ENCODE measurements around the gene ITIH6. TPM values are rescaled to one million over a fixed set of nuclear protein-coding genes. Genes with fewer than 3 reads are reported as not detected.
A peak's percentile ranks its signal among the peaks of the same experiment; 100 is the strongest.

ITIH6 gene
- total RNA-seq, 2 experiments from 2014 or later = not detected

GRCh38 chrX:54711735-54712134, 86.3 kb downstream of the ITIH6 start:
- TF ChIP-seq EZH2phosphoT487 (IDR thresholded peaks at IDR 0.05; ENCODE audit: borderline replicate concordance, low read depth, low read length) (no peak), CTCF (conservative IDR thresholded peaks at IDR 0.05; ENCODE audit: low read length) (no peak)
- ChIA-PET CTCF (ENCODE audit: unreplicated experiment) (no interaction called here), POLR2A (no interaction called here)
- H3K4me3 ChIP-seq (ENCODE audit: low read depth, low read length, poor library complexity, severe bottlenecking) = no peak overlapping the region
- intact Hi-C loops (cut with micrococcal nuclease; ENCODE audit: unreplicated experiment) = no loop called here
- H3K4me1 ChIP-seq (ENCODE audit: insufficient read depth, low read length, poor library complexity, severe bottlenecking) = no peaks in the 10 kb centered on the region
- H3K79me2 ChIP-seq (ENCODE audit: insufficient read depth, low read depth, low read length) = no peaks in the 10 kb centered on the region
- H3K9me3 ChIP-seq (ENCODE audit: low read length) = no peaks in the 10 kb centered on the region
- no TSS peak for BruUV-seq (replicated peaks)
- no peaks in the 10 kb centered on the region for H4K20me1 ChIP-seq (ENCODE audit: insufficient read depth, low read length)
- H3K27ac ChIP-seq (ENCODE audit: low read depth, low read length, poor library complexity, severe bottlenecking) = no peak overlapping the region
- no peak overlapping the region for H3K4me2 ChIP-seq (ENCODE audit: low read length)
- H2AFZ ChIP-seq (ENCODE audit: low read length) = no peak overlapping the region
- no peaks in the 10 kb centered on the region for H3K9me2 ChIP-seq (ENCODE audit: insufficient read depth, low read length)
- DNase-seq (ENCODE audit: low spot score) = no peak
- no peaks in the 10 kb centered on the region for H3K36me3 ChIP-seq (ENCODE audit: insufficient read depth, low read length)

- Histone ChIP-seq H3K27ac (ENCODE audit: low read depth, low read length, poor library complexity, severe bottlenecking) (no peak overlapping the region), H3K79me2 (ENCODE audit: insufficient read depth, low read depth, low read length) (no peaks in the 10 kb centered on the region), H3K9me2 (ENCODE audit: insufficient read depth, low read length) (no peaks in the 10 kb centered on the region), H3K4me1 (ENCODE audit: insufficient read depth, low read length, poor library complexity, severe bottlenecking) (no peaks in the 10 kb centered on the region), H3K36me3 (ENCODE audit: insufficient read depth, low read length) (no peaks in the 10 kb centered on the region), H2AFZ (ENCODE audit: low read length) (no peak overlapping the region), H3K4me2 (ENCODE audit: low read length) (no peak overlapping the region), H3K9me3 (ENCODE audit: low read length) (no peaks in the 10 kb centered on the region), H3K4me3 (ENCODE audit: low read depth, low read length, poor library complexity, severe bottlenecking) (no peak overlapping the region), H4K20me1 (ENCODE audit: insufficient read depth, low read length) (no peaks in the 10 kb centered on the region)
- DNase-seq (ENCODE audit: low spot score) = no peak
- CTCF ChIA-PET (ENCODE audit: unreplicated experiment) = no interaction called here
- TF ChIP-seq EZH2phosphoT487 (IDR thresholded peaks at IDR 0.05; ENCODE audit: borderline replicate concordance, low read depth, low read length) (no peak), CTCF (conservative IDR thresholded peaks at IDR 0.05; ENCODE audit: low read length) (no peak)
- no TSS peak for BruUV-seq (replicated peaks)
- POLR2A ChIA-PET = no interaction called here
- intact Hi-C loops (cut with micrococcal nuclease; ENCODE audit: unreplicated experiment) = no loop called here
Observed at GRCh38 chrX:54710920-54711319, 87.1 kb downstream of the ITIH6 start.

- H2AFZ ChIP-seq (ENCODE audit: low read length) = no peak overlapping the region
- no peaks in the 10 kb centered on the region for H3K79me2 ChIP-seq (ENCODE audit: insufficient read depth, low read depth, low read length)
- CTCF ChIA-PET (ENCODE audit: unreplicated experiment) = no interaction called here
- H4K20me1 ChIP-seq (ENCODE audit: insufficient read depth, low read length) = no peaks in the 10 kb centered on the region
- no peaks in the 10 kb centered on the region for H3K9me2 ChIP-seq (ENCODE audit: insufficient read depth, low read length)
- H3K4me1 ChIP-seq (ENCODE audit: insufficient read depth, low read length, poor library complexity, severe bottlenecking) = no peaks in the 10 kb centered on the region
- no peak for DNase-seq (ENCODE audit: low spot score)
- no peak overlapping the region for H3K27ac ChIP-seq (ENCODE audit: low read depth, low read length, poor library complexity, severe bottlenecking)
- no peaks in the 10 kb centered on the region for H3K9me3 ChIP-seq (ENCODE audit: low read length)
- no TSS peak for BruUV-seq (replicated peaks)
- intact Hi-C loops (cut with micrococcal nuclease; ENCODE audit: unreplicated experiment) = no loop called here
- no peaks in the 10 kb centered on the region for H3K36me3 ChIP-seq (ENCODE audit: insufficient read depth, low read length)
- H3K4me2 ChIP-seq (ENCODE audit: low read length) = no peak overlapping the region
- POLR2A ChIA-PET = no interaction called here
- TF ChIP-seq EZH2phosphoT487 (IDR thresholded peaks at IDR 0.05; ENCODE audit: borderline replicate concordance, low read depth, low read length) = no peak
- TF ChIP-seq CTCF (conservative IDR thresholded peaks at IDR 0.05; ENCODE audit: low read length) = no peak
- H3K4me3 ChIP-seq (ENCODE audit: low read depth, low read length, poor library complexity, severe bottlenecking) = no peak overlapping the region
Observed at GRCh38 chrX:54708404-54708803, 89.7 kb downstream of the ITIH6 start.

Small RNA genes lying within 50 kb of the gene (small RNA-seq; reads per million reads assigned to genes)
- gene AL049732.1 (not detected), gene SNORA11 (1.5 reads per million, percentile 68 among the genes with 10 or more reads in this experiment)

Other genes with a start within 250 kb of the ITIH6 start
- 27.1 and 29.8 TPM in 2 replicates for gene MAGED2, start 9.5 kb upstream of the ITIH6 start, total RNA-seq (2014; rRNA removed; shearing (Covaris generic))
- 43.3 and 48.3 TPM in 2 replicates for gene MAGED2, start 9.5 kb upstream of the ITIH6 start, total RNA-seq (2022)
- 0.36 and 0.54 TPM in 2 replicates for gene TRO, start 122.6 kb upstream of the ITIH6 start, total RNA-seq (2014; rRNA removed; shearing (Covaris generic))
- gene TRO, start 122.6 kb upstream of the ITIH6 start, total RNA-seq (2022) = 0.30 TPM in 1 of 2 replicates, not detected in the other
- gene PFKFB1, start 195.9 kb upstream of the ITIH6 start, total RNA-seq (2014; rRNA removed; shearing (Covaris generic)) = 0.76 and 0.77 TPM in 2 replicates
- gene PFKFB1, start 195.9 kb upstream of the ITIH6 start, total RNA-seq (2022) = 0.72 and 1.0 TPM in 2 replicates
- 11.4 and 14.2 TPM in 2 replicates for gene APEX2, start 202.1 kb upstream of the ITIH6 start, total RNA-seq (2014; rRNA removed; shearing (Covaris generic))
- gene APEX2, start 202.1 kb upstream of the ITIH6 start, total RNA-seq (2022) = 27.7 and 32.9 TPM in 2 replicates
- not detected in 2 replicates for gene ALAS2, start 232.7 kb upstream of the ITIH6 start, total RNA-seq (2014; rRNA removed; shearing (Covaris generic))
- not detected in 2 replicates for gene ALAS2, start 232.7 kb upstream of the ITIH6 start, total RNA-seq (2022)

Data from OCI-LY7 (cell line).